Chondrocyte (in vitro differentiated cells): Measurements from ENCODE around the gene FTO. TPM values are rescaled to one million over a fixed set of nuclear protein-coding genes. Genes with fewer than 3 reads are reported as not detected.

Experiments
- DNase-seq: peaks from one replicate; pipeline ENCODE4 v3.0.0; 2021; ENCODE audit warnings: mixed read lengths, low spot score
- H3K27ac Mint-ChIP-seq: one replicate; pipeline ENCODE4 v1.8.0; 2021; ENCODE audit warnings: mild to moderate bottlenecking, moderate library complexity, mixed read lengths; ENCODE audit not compliant: unreplicated experiment
- H3K27me3 Mint-ChIP-seq: 2 replicates; pipeline ENCODE4 v1.8.0; 2021; ENCODE audit warnings: low read depth, mixed read lengths
- H3K36me3 Mint-ChIP-seq: 2 replicates; pipeline ENCODE4 v1.8.0; 2021; ENCODE audit warnings: low read depth, mixed read lengths
- H3K4me1 Mint-ChIP-seq: 2 replicates; pipeline ENCODE4 v1.8.0; 2021; ENCODE audit warnings: low read depth, mild to moderate bottlenecking, mixed read lengths
- H3K4me3 Mint-ChIP-seq: one replicate; pipeline ENCODE4 v1.8.0; 2021; ENCODE audit warnings: mild to moderate bottlenecking, moderate library complexity, mixed read lengths; ENCODE audit not compliant: unreplicated experiment
- H3K9me3 Mint-ChIP-seq: 2 replicates; pipeline ENCODE4 v1.8.0; 2021; ENCODE audit warnings: low read depth, mixed read lengths
- total RNA-seq: library from RNA; stranded (reverse); gene quantifications from 3 replicates; pipeline ENCODE4 v1.2.1, GENCODE V29; 2021
- TF ChIP-seq, protein P1 (sequence below): fragments of 200-600 bp; sonication (generic); IDR thresholded peaks from 2 replicates; pipeline ENCODE4 v1.5.0; 2021; ENCODE audit warnings: antibody characterized with exemption, mild to moderate bottlenecking, moderate library complexity

The FTO gene
- total RNA-seq, 1 donor from 2014 or later: 85.7 TPM

DNA sequence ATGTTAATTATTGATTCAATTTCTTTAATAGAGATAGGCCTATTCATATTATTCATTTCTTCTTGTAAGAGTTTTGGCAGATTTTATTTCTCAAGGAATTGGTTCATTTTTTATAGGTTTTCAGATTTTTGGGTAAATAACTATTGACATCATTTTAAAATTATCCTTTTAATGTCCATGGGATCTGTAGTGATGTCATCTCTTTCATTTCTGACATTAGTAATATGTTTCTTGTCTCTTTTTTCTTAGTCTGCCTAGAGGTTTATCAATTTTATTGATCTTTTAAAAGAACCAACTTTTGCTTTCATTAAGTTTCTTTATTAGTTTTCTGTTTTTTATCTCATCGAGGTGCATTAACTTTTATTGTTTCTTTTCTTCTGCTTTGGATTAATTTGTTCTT lies 162.6 kb downstream of the FTO start:
- DNase-seq: no peak
- TF ChIP-seq, protein P1, sequence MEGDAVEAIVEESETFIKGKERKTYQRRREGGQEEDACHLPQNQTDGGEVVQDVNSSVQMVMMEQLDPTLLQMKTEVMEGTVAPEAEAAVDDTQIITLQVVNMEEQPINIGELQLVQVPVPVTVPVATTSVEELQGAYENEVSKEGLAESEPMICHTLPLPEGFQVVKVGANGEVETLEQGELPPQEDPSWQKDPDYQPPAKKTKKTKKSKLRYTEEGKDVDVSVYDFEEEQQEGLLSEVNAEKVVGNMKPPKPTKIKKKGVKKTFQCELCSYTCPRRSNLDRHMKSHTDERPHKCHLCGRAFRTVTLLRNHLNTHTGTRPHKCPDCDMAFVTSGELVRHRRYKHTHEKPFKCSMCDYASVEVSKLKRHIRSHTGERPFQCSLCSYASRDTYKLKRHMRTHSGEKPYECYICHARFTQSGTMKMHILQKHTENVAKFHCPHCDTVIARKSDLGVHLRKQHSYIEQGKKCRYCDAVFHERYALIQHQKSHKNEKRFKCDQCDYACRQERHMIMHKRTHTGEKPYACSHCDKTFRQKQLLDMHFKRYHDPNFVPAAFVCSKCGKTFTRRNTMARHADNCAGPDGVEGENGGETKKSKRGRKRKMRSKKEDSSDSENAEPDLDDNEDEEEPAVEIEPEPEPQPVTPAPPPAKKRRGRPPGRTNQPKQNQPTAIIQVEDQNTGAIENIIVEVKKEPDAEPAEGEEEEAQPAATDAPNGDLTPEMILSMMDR: no peak
- Mint-ChIP-seq H3K4me1 (peaks cover 18% of the 10 kb centered on the region), H3K9me3 (peaks cover 28% of the 10 kb centered on the region), H3K4me3 (no peak overlapping the region), H3K27me3 (no peaks in the 10 kb centered on the region), H3K36me3 (peaks cover 33% of the 10 kb centered on the region), H3K27ac (no peak overlapping the region)

DNA sequence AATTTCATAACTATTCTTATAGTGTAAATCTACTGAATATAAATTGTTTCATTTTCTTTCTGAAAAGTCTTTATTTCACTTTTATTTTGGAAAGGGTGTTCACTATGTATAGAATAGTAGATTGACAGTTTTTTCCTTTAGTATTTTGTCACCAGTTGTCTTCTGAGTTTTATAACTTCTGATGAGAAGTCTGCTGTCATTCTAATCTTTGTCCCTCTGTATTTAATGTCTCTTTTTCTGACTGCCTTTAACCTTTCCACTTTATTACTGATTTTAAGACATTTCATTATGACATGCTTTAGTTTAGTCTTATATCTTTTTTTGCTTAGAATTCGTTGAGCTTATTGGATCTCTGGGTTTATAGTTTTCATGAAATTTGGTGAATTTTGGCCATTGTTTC lies 166.9 kb downstream of the FTO start:
- no peak for DNase-seq
- H3K27ac Mint-ChIP-seq: no peak overlapping the region
- H3K4me1 Mint-ChIP-seq: peaks cover 25% of the 10 kb centered on the region
- no peak overlapping the region for H3K4me3 Mint-ChIP-seq
- H3K36me3 Mint-ChIP-seq: peaks cover 26% of the 10 kb centered on the region
- TF ChIP-seq, protein P1: no peak
- peaks cover 28% of the 10 kb centered on the region for H3K9me3 Mint-ChIP-seq
- no peaks in the 10 kb centered on the region for H3K27me3 Mint-ChIP-seq

DNA sequence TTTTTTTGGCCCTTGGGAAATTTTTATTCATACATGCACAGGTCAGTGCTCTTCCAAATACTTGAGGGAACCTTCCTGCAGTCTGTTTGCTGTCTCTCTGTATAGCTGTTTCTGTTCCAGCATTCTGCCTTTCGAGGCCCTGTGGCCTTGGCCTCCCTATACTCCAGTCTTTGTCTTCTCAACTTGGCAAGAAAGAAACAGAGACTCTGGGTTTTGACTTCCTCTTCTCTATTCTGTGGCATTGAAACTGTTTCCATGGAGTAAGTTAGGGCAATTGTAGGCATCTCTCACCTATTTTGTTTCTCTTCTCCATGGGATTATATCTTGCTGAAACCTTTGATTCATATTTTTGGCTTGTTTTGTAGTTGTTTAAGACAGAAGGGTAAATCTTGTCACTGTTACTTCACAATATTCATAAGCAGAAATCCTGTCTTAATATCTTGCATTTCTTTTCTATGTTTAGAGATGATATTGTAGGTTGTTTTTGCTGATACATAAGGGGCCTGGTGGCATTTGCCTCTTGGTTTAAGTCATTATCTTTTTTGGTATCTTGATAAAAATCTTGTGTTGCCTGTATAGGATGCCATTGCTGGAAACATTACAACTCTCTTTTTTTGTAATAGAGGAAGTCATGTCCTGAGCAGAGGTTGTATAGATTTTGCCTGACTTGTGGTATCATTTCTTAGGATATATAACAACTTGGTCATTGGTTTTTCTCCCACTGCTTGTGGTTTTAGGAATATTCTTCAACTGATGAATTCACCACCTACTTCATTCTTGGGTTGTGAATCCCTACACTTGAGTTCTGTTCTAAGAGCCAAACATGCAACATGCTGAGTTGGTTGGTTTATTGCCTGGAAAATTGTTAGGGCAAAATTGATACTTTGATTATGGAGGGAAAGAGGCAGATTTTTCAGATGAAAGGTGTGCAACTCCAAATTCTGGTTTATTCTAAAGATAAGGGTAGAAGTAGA lies 168.6 kb downstream of the FTO start:
- DNase-seq: no peak
- peaks cover 20% of the 10 kb centered on the region for H3K9me3 Mint-ChIP-seq
- H3K36me3 Mint-ChIP-seq: peaks cover 25% of the 10 kb centered on the region

DNA sequence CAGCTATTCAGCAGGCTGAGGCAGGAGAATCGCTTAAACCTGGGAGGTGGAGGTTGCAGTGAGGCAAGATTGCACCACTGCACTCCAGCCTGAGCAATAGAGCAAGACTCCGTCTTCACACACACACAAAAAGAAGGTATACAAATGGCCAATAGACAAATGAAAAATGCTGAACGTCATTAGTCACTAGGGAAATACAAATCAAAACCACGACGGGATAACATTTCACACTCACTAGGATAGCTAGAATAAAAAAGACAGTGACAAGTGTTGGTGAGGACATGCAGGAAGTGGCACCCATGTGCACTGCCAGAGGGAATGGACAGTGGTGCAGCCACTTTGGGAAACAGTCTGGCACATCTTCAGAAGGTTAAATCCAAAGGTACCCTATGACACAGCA lies 172.9 kb downstream of the FTO start:
- TF ChIP-seq, protein P1: no peak
- Mint-ChIP-seq H3K4me3 (no peak overlapping the region), H3K27ac (no peak overlapping the region), H3K4me1 (peaks cover 29% of the 10 kb centered on the region), H3K27me3 (no peaks in the 10 kb centered on the region), H3K9me3 (no peaks in the 10 kb centered on the region), H3K36me3 (peaks cover 8% of the 10 kb centered on the region)
- no peak for DNase-seq

More for the DNA sequence above, 168.6 kb downstream of the FTO start:
- no peaks in the 10 kb centered on the region for H3K27me3 Mint-ChIP-seq
- peak overlapping the region; percentile 75 for H3K27ac Mint-ChIP-seq
- H3K4me1 Mint-ChIP-seq: peaks cover 14% of the 10 kb centered on the region
- TF ChIP-seq, protein P1: no peak
- no peak overlapping the region for H3K4me3 Mint-ChIP-seq

GRCh38 chr16:53878216-53878615 lies 174.3 kb downstream of the FTO start:
- TF ChIP-seq, protein P1: no peak
- DNase-seq: no peak
- Mint-ChIP-seq H3K9me3 (no peaks in the 10 kb centered on the region), H3K27ac (peak overlapping the region; percentile 12), H3K4me3 (no peak overlapping the region), H3K27me3 (no peaks in the 10 kb centered on the region), H3K4me1 (peaks cover 28% of the 10 kb centered on the region), H3K36me3 (peaks cover 7% of the 10 kb centered on the region)
